ENCODE results near the gene RIC8A.

- no peak for TF ChIP-seq POLR2A (IDR thresholded peaks at IDR 0.05)
- TF ChIP-seq, protein P1, sequence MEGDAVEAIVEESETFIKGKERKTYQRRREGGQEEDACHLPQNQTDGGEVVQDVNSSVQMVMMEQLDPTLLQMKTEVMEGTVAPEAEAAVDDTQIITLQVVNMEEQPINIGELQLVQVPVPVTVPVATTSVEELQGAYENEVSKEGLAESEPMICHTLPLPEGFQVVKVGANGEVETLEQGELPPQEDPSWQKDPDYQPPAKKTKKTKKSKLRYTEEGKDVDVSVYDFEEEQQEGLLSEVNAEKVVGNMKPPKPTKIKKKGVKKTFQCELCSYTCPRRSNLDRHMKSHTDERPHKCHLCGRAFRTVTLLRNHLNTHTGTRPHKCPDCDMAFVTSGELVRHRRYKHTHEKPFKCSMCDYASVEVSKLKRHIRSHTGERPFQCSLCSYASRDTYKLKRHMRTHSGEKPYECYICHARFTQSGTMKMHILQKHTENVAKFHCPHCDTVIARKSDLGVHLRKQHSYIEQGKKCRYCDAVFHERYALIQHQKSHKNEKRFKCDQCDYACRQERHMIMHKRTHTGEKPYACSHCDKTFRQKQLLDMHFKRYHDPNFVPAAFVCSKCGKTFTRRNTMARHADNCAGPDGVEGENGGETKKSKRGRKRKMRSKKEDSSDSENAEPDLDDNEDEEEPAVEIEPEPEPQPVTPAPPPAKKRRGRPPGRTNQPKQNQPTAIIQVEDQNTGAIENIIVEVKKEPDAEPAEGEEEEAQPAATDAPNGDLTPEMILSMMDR (IDR thresholded peaks at IDR 0.05), result no peak
Observed at GRCh38 chr11:210122-210802, 2.8 kb downstream of the RIC8A start.
